Chondrocyte (in vitro differentiated cells): ENCODE measurements around the gene KLHL6. TPM values are rescaled to one million over a fixed set of nuclear protein-coding genes. Genes with fewer than 3 reads are reported as not detected.

Source experiments
- DNase-seq: peaks from one replicate; pipeline ENCODE4 v3.0.0; 2021; ENCODE audit warnings: mixed read lengths, low spot score
- H3K27ac Mint-ChIP-seq: one replicate; pipeline ENCODE4 v1.8.0; 2021; ENCODE audit warnings: mild to moderate bottlenecking, moderate library complexity, mixed read lengths; ENCODE audit not compliant: unreplicated experiment
- H3K27me3 Mint-ChIP-seq: 2 replicates; pipeline ENCODE4 v1.8.0; 2021; ENCODE audit warnings: low read depth, mixed read lengths
- H3K36me3 Mint-ChIP-seq: 2 replicates; pipeline ENCODE4 v1.8.0; 2021; ENCODE audit warnings: low read depth, mixed read lengths
- H3K4me1 Mint-ChIP-seq: 2 replicates; pipeline ENCODE4 v1.8.0; 2021; ENCODE audit warnings: low read depth, mild to moderate bottlenecking, mixed read lengths
- H3K4me3 Mint-ChIP-seq: one replicate; pipeline ENCODE4 v1.8.0; 2021; ENCODE audit warnings: mild to moderate bottlenecking, moderate library complexity, mixed read lengths; ENCODE audit not compliant: unreplicated experiment
- H3K9me3 Mint-ChIP-seq: 2 replicates; pipeline ENCODE4 v1.8.0; 2021; ENCODE audit warnings: low read depth, mixed read lengths
- CTCF ChIP-seq: fragments of 200-600 bp; sonication (generic); IDR thresholded peaks from 2 replicates; pipeline ENCODE4 v1.5.0; 2021; ENCODE audit warnings: antibody characterized with exemption, mild to moderate bottlenecking, moderate library complexity
- total RNA-seq: library from RNA; stranded (reverse); gene quantifications from 3 replicates; pipeline ENCODE4 v1.2.1, GENCODE V29; 2021

KLHL6 gene
- total RNA-seq, 1 donor from 2014 or later: not detected

GRCh38 chr3:183542355-183542754 is 13.2 kb downstream of the KLHL6 start:
- H3K9me3 Mint-ChIP-seq: no peaks in the 10 kb centered on the region
- H3K27ac Mint-ChIP-seq: no peak overlapping the region
- no peaks in the 10 kb centered on the region for H3K27me3 Mint-ChIP-seq
- no peak for TF ChIP-seq CTCF
- H3K4me3 Mint-ChIP-seq: no peak overlapping the region
- DNase-seq: no peak
- H3K36me3 Mint-ChIP-seq: no peaks in the 10 kb centered on the region
- H3K4me1 Mint-ChIP-seq: peaks cover 11% of the 10 kb centered on the region

- Mint-ChIP-seq H3K4me1 (peaks cover 17% of the 10 kb centered on the region), H3K9me3 (no peaks in the 10 kb centered on the region), H3K27ac (no peak overlapping the region), H3K36me3 (no peaks in the 10 kb centered on the region), H3K27me3 (no peaks in the 10 kb centered on the region), H3K4me3 (no peak overlapping the region)
- no peak for DNase-seq
- TF ChIP-seq CTCF: no peak
Observed at GRCh38 chr3:183541738-183542137, 13.8 kb downstream of the KLHL6 start.

GRCh38 chr3:183541235-183541655 is 14.3 kb downstream of the KLHL6 start:
- Mint-ChIP-seq H3K27me3 (no peaks in the 10 kb centered on the region), H3K27ac (no peak overlapping the region), H3K4me1 (peaks cover 22% of the 10 kb centered on the region), H3K4me3 (no peak overlapping the region), H3K9me3 (no peaks in the 10 kb centered on the region), H3K36me3 (no peaks in the 10 kb centered on the region)
- DNase-seq: no peak
- TF ChIP-seq CTCF: no peak

- no peak overlapping the region for H3K27ac Mint-ChIP-seq
- no peaks in the 10 kb centered on the region for H3K36me3 Mint-ChIP-seq
- no peaks in the 10 kb centered on the region for H3K27me3 Mint-ChIP-seq
- no peaks in the 10 kb centered on the region for H3K9me3 Mint-ChIP-seq
- H3K4me1 Mint-ChIP-seq: peaks cover 22% of the 10 kb centered on the region
- TF ChIP-seq CTCF: no peak
- DNase-seq: no peak
- no peak overlapping the region for H3K4me3 Mint-ChIP-seq
Observed at GRCh38 chr3:183540501-183541234, 14.8 kb downstream of the KLHL6 start.

GRCh38 chr3:183539811-183540210 is 15.7 kb downstream of the KLHL6 start:
- Mint-ChIP-seq H3K4me3 (no peak overlapping the region), H3K9me3 (no peaks in the 10 kb centered on the region), H3K36me3 (no peaks in the 10 kb centered on the region), H3K27ac (no peak overlapping the region), H3K4me1 (peaks cover 22% of the 10 kb centered on the region), H3K27me3 (no peaks in the 10 kb centered on the region)
- no peak for TF ChIP-seq CTCF
- DNase-seq: no peak
